ENCODE results near the gene UCHL5.
"Not testable (repeated sequence)": the region's sequence is repeated elsewhere in the genome, so short reads cannot be mapped to it uniquely, and the experiment has no call there.

UCHL5 gene

DNA sequence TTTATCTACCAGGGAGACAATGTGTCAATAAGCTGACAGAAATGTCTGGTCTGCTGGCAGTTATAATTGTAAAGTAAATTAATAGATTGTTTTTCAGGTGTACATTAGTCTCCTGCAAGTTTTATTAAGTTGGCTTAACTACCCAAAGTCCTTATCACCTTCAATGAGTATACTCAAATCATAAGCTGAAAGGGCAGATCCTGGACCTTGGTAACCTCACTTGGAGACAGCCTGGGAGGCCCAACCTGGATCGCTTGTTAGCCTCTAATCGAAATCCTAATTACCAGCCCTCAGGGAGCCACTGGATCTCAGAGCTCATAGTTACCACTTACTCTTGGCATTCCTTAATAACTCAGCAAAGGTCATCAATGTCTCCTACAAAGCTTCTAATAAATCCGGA is 49.7 kb downstream of the UCHL5 start:
- FAIRE-seq = no peak

DNA sequence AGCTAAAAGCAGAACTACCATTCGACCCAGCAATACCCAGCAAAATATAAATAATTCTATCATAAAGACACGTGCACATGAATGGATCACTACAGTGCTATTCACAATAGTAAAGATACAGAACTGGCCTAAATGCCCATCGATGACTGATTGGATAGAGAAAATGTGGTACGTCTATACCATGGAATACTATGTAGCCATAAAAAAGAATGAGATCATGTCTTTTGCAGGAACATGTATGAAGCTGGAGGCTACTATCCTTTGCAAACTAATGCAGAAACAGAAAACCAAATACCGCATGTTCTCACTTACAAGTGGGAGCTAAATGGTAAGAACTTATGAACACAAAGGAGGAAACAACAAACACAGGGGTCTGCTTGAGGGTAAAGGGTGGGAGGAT is 53.4 kb downstream of the UCHL5 start:
- no peak for FAIRE-seq

DNA sequence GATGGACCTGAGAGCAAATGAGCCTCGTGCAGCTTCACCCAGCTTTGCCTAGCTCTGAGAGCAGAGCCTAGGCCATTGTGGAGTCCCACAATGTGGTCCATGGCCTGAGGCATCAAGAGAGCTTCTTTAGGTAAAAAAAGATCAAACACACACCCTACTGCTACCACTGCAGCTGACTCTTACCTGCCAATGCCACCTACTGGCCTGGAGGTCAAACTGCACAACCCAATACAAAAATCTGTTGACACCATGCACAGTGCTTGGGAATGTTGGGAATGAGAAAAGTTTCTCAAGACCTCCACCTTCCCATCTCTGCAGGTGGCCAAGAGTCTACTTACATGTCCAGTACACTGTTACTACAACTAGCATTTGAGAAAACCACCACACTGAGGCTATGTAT is 60.6 kb downstream of the UCHL5 start:
- no peak for FAIRE-seq

DNA sequence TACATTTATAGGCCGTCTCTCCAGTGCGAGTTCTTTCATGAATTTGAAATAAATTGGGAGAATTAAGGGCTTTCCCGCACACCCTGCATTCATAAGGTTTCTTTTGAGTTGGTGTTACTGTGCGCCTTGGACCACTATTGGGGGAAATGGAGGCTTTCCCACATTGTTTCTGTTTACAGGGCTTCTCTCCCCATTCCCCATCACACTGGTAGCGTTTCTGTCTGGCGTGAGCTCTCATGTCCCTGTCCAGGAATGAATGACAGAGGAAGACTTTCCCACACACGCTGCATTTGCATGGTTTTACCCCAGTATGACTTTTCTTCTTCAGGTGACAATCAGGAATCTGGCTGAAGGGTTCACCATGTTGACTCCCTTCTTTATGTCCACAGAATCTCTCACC is 65.0 kb downstream of the UCHL5 start:
- no peak for FAIRE-seq

DNA sequence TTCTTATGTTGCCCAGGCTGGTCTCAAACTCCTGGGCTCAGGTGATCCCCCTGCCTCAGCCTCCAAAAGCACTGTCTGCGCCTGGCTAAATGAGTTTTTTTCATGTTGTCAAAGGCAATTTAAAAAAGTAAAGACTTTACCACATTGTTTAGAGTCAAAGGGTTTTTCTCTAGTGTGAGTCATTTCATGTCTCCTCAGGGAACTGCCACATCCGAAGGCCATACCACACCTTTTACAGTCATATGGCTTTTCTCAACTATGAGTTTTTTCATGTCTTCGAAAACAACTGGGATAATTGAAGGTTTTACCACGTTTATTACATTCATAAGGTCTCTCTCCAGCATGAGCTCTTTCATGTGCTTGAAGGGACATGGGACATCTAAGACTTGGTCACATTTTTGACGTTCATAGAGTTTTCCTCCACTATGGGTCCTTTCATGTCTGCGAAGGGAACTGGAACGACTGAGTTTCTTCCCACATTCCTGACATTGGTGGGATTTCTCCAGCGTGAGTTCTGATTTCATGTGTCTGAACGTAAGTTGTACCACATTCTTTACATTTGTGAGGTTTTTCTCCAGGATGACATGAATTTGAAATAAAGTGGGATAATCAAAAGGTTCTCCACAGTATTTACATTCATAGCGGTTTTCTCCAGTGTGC is 65.6 kb downstream of the UCHL5 start:
- FAIRE-seq = no peak

DNA sequence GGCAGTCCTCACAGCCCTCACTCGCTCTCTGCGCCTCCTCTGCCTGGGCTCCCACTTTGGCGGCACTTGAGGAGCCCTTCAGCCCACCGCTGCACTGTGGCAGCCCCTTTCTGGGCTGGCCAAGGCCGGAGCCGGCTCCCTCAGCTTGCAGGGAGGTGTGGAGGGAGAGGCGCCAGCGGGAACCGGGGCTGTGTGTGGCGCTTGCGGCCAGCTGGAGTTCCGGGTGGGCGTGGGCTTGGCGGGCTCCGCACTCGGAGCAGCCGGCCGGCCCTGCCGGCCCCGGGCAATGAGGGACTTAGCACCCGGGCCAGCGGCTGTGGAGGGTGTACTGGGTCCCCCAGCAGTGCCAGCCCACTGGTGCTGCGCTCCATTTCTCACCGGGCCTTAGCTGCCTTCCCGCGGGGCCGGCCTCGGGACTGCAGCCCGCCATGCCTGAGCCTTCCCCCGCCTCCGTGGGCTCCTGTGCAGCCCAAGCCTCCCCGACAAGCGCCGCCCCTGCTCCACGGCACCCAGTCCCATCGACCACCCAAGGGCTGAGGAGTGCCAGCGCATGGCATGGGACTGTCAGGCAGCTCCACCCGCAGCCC is 72.3 kb downstream of the UCHL5 start:
- not testable (repeated sequence) for FAIRE-seq

DNA sequence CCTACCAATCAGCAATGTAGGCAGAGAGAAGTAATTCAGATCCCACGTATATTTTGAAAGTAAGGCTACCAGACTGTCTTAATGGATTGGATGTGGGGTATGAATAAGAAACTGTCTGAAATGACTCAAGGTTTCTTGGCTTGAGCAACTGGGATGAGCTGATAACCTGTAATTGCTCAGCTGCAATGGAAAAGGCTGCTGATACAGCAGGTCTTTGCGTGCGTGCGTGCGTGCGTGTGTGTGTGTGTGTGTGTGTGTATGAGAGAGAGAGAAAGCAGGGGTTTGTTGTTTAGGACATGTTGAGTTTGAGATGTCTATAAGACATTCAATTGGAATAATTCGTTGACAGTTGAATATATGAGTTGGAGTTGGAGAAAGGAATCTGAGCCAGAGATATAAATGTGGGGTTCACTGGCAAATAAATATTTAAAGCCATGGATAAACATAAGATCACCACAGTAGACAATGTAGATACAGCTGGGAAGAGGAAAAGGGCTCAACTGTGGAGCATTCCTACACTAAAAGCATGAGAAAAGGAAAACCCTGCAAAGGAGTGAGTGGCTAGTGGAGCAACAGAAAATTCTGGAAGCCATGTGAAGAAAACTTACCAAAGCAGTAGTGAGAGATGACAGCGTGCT is 72.9 kb downstream of the UCHL5 start:
- FAIRE-seq = no peak

DNA sequence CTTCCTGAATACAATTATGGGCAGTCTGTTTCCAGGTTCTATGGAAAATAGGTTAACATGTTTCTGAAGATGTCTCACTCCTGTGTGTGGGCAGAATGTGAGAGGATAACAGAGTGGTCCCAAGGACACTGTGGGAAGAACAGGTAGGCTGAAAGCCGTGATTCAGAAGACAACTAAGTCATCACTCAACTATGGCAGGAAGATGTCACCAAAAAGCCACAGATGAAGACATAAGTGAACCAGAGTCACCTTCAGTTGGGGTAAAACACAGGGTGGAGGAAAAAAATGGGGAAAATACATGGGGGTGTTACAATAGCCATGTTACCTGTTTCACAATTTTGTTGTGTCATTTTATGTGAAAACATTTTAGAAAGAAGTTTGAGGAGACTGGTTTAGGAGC is 75.1 kb downstream of the UCHL5 start:
- no peak for FAIRE-seq

DNA sequence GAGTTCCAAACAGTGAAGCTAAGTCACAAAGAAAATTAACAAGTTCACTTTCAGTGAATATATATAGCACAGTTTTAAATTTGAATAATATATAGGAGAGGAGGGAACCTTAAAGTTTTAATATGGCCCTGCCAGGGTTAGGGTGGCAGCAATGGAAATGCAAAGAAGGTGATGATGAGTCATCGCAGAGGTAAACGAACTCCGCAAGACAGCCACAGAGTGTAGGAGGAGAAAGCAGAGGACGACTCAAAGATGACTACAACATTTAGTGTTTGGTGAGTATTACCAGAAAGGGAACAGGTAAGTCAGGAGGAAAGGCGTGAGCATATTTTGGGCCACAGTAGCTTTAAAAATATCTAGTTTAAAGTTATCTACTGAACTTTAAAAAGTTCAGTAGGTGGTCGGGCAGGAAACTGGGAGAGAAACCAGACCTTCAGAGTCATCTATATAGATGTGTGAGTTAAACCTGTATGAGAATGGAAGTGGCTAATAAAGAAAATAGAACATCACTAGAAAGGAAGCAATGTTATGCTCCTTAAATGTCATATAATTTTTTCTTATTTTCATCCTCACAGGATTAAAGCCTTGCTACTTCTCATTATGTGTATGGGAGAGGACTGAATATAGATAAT is 75.7 kb downstream of the UCHL5 start:
- no peak for FAIRE-seq

DNA sequence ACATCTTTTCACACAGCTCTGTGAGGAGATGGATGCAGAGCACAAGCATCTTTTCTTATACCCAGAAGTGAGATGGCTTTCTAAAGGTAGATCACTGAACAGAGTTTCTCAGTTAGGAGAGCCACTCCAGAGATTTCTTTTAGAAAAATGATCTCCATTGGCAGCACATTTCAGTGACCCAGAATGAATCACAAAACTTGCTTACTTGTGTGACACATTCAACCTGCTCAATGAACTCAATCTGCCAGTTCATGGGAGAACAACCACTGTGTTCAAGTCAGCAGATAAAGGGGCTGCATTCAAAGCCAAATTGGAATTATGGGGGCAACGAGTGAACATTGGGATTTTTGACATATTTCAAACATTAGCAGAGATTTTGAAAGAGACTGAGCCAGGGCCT is 78.3 kb downstream of the UCHL5 start:
- no peak for FAIRE-seq

DNA sequence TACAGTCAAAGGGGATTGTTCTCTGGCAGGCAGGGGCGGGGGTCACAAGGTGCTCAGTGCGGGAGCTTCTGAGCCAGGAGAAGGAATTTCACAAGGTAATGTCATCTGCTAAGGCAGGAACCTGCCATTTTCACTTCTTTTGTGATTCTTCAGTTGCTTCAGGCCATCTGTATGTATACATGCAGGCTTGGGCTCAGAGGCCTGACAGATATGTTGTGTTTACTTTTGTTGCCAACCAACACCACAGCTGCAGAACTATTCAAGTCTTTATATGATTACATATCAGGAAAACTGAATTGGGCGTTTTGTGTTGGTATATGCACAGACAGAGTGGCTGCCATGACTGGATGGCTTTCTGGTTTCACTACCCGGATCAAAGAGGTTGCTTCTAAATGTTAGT is 78.8 kb downstream of the UCHL5 start:
- not testable (repeated sequence) for FAIRE-seq

DNA sequence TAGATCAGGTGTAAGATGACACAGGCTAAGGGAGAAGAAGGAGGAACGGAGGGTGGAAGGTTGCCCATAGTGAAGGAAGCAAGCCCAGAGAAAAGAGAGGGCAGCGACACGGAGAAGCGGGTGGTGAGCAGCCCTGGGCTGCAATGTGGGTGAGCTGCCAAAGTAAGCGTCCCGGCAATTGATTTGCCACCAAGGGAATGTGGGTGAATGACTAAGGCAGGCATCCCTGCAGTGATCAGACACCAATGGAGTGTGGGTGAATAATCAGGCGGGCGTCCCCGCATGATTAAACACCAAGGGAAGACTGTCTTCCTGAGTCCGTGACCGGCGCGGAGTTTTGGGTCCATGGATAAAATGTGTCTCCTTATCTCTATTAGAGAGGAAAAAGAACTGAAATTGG is 79.6 kb downstream of the UCHL5 start:
- no peak for FAIRE-seq

DNA sequence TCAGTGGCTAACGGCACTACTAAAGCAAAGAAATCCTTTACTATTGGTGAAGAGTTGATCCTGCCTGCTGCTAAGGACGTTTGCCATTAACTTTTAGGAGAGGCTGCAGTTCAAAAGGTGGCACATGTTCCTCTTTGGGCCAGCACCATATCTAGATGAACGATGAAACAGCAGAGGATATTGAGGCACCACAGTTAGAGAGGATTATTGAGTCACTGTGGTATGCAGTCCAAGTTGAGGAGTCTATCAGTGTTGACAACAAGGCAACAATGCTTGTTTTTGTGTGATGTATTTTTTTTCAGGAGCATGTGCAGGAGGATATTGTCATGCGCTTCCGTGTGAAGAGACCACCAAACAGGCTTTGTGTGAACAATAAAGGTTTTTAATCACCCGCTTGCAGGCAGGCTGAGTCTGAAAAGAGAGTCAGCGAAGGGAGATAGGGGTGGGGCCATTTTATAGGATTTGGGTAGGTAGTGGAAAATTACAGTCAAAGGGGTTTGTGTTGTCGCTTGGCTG is 80.9 kb downstream of the UCHL5 start:
- FAIRE-seq = no peak

DNA sequence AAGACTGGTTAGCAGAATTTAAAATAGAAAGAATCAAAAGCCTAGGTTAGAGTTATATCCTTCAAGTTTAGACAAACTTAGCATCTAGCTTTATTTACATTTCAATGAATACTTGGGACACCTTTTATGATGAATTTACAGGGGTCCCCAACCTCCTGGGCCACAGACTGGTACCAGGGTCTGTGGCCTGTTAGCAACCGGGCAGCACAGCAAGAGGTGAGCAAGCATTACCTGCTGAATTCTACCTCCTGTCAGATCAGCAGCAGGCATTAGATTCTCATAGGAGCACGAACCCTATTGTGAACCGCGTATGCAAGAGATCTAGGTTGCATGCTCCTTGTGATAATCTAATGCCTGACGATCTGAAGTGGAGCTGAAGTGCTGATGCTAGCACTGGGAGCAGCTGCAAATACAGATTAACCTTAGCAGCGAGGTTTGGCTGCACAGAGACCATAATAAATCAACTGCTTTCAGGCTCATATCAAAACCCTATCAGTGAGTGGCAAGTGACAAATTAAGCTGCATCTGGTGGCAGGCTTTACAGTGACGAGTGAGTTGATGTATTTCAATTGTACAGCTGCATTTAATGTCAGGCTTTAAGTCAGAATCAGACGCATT is 82.0 kb downstream of the UCHL5 start:
- no peak for FAIRE-seq

DNA sequence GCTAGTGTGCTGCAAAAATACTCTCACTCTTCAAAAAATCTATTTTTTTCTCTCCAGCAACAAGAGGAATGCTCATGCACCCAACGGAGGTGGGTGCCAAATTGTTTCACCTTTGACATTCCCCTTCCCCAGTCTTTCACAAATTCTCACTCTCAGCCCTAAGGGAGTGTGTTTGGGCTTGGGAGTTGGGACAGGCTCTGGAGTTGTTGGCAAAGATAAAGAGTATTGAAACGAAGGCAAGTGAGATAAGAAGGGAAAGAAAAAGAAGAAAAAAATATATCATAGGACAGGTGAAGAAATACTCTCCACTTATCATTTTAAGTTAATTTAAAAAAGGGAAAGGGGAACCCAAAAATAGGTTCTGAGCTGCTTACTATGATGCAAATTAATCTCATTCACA is 82.6 kb downstream of the UCHL5 start:
- no peak for FAIRE-seq

DNA sequence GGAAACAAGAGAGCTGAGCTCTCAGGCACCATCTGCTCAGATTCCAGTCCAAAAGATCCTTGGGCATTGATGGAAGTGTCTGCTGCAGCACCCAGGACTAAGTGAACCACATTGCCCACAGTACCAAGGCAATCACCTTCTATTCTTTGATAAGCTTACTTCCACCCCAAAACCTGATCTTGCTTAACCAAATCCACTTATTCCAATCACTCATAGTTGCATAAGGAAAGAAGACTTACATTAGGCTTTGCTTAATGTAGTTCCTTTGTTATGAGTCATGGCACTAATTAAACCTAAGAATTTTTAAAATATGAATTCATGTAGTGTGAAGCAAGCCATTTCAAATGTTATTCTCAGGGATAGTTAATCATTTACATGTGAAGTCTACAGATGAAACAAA is 84.5 kb downstream of the UCHL5 start:
- no peak for FAIRE-seq

DNA sequence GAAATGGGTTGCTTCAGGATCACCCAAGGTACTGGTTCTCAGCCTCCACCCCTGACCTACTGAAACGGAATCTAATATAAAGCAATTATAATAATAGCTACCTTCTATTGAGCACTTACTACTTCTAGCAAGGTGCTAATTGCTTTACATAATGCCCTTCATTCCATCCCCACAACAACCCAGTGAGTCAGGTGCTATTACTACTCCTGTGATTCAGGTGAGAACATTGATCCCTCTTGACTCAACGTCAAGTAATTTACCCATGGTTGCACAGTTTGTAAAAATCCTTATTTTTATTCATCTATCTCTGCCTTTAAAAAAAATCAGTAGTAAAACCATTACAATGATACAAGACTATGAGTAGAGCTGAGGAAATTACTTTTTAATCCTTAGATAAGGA is 85.2 kb downstream of the UCHL5 start:
- no peak for FAIRE-seq

DNA sequence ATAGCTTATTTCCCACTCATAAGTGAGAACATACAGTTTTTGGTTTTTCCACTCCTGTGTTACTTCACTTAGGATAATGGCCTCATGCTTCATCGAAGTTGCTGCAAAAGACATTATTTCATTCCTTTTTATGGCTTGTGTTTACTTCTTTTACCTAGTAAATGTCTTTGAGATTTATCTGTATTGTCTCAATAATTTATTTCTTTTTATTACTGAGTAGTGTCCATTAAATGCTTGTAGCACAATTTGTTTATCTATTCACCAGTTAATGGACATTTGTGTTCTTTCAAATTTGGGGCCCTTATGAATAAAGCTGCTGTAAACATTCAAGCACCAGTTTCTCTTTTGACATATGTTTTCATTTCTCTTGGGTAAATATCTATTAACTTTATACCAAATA is 86.0 kb downstream of the UCHL5 start:
- no peak for FAIRE-seq

DNA sequence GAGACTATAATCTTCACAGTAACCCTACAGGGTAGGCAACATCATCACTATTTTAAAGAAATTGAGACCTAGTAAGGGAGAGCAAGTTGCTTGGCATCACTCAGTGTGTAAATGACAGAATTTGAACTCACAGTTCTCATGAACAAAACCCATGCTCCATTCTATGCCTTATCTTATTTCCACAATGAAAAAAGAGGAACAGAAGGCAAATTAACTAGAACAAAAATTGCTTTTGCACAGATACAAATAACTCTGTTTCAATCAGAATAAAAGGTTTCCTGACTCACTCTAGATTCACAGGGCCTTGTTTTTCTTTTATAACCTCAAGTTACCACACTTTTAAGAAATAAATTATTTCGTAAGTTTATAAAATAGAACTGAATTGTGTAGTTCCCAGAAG is 90.1 kb downstream of the UCHL5 start:
- no peak for FAIRE-seq

DNA sequence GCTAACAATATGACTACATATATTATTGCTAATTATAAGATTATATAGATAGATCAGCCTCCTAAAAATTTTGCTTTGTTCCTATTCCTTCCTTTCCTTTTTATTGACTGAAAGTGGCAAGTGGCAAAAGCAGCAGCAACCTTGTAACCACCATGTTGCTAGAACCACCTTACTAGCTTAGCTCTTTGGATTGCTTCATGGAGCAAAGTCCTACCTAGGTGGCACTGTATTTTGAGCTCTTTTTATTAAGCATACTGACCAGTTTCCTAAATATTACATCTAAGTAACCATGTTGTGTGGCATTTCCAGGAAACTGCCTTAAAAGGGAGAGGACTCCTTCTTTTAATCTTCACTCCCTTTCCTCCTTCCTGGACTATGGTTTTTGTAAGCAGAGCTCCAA is 90.8 kb downstream of the UCHL5 start:
- FAIRE-seq = no peak

DNA sequence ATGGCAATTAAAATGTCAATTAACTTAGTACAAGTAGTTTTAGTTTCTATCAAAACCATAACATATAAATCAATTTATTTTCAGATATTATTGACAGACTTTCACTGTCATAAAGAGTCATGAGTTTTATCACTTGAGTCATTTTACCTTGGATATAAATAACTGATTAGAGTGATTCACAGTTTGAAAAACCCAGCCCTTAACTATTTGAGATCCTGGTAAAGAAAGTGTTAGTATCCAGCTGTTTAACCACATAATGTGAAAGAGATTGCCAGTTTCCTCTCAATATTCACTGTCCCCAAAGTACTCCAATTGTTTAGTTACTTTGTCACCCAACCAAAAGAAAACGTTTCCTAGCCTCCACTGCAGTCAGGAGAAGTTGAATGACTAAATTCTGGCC is 91.3 kb downstream of the UCHL5 start:
- FAIRE-seq = no peak

DNA sequence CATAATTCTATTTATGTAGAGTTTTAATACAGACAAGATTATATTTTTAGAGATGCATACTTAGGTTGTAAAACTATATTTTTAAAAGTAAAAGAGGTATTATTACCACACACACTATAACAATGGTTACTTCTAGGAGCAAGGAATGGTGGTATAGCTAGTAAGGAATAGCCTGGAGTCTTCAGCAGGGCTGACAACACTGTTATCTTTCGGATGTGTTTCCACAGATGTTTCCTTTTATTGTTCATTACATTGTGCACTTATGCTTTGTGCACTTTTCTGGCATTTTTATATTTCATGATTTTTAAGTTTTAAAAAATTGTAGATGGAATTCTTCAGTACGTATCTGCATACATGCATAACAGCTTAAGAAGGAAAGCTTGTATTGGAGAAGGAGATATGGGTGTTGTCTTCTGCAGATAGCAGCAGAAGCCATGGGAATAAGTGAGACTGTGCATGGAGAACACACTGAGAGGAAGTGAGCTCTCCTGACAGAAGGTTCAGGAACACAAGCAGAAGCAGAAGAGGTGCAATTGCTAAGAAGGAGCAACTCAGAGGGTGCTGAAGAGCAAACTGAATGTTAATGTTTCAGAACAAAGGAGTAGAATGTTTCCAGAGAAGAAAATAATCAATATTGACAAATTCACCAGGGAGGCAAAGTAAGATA is 91.8 kb downstream of the UCHL5 start:
- FAIRE-seq = no peak

DNA sequence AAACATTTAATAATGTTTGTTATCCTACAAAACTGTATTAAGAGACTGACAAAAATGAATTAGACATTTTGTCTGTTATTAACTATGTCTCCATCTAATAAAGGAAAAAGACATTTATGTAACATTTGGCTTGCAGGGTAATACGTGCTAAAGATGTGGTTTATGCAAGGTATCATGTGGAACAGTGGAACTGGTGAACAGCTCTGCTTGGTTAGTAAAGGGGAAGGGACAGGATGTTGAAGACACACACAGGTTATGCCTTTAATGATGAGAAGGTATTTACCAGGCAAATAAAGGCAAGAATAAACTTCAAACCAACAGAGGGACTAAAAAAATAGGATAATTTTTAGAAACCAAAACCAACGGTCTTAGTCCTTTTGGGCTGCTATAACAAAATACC is 93.1 kb downstream of the UCHL5 start:
- no peak for FAIRE-seq

Data from A204.1 (cell line).